GM19328 (cell line): ENCODE measurements around the gene OPN5.
"Not testable (repeated sequence)": the region's sequence is repeated elsewhere in the genome, so short reads cannot be mapped to it uniquely, and the experiment has no call there.

Source experiments
- ATAC-seq: cut with Tn5 transposase; IDR thresholded peaks from one replicate; pipeline ENCODE4 v1.9.1; 2021; ENCODE audit warnings: mild to moderate bottlenecking, moderate library complexity; ENCODE audit not compliant: unreplicated experiment

OPN5 gene

GRCh38 chr6:47781732-47782131, at the start of gene OPN5:
OPN5 (plus strand) TSS chr6:47782032; CDS start chr6:47782067, 35 bp downstream.
- ATAC-seq = no peak

DNA sequence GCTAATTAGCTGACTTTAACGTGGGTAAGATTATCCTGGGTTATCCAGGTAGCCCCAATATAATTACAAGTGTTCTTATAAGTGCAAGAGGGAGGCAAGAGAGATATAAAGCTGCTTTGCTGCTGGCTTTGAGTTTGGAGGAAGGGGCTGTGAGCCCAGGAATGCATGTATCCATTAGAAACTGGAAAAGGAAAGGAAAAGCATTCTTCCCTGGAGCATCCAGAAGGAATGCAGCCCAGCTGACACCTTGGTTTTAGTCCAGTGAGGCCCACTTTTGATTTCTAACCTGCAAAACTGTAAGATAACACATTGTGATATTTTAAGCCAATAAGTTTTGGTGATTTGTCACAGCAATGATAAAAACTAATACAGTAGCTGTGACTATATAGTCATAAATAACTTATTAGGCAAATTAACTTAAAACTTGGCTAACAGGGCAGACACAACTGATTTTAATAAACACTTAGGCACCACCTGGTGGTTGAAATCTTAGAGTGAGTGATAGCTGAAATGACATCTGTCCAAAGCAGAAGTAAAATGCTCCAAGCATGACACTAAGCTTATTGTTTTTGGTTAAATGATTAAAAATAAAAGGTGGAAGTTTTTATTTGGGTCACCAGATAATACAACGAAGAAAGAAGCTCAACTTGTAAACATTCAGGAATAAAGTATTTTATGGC, 47.8 kb upstream of the OPN5 start:
- ATAC-seq = peak; percentile 62

DNA sequence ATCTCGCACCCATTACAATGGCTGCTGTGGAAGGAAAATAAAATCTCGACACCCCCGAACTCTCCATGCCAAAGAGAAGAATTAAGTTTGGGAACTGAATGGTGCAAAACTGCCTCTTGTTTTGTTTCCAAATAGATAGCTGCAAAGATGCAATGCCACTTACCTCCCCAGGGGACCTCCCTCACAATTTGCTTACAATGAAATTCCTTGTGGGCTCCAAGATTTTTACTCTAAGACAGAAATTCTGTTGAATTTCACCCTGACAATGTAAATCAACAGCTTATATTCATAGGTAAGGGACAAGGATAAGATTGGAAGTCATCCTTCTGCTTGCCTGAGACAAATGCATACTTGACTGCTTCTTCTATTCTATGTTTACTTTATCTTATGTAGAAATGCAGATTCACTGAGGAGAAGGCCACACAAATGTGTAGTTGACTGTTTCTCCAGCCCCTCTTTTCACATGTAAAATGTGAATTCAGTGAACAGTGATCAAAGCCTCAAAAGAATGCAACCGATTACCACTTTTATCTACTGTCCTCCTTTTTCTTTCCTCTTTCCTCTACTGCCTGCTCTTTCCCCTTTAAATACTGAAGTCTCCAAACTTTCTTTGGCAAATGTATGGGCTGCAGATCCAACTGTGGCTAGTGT, 46.9 kb upstream of the OPN5 start:
- ATAC-seq = no peak

- no peak for ATAC-seq
Observed at GRCh38 chr6:47736083-47736700, 45.6 kb upstream of the OPN5 start.

DNA sequence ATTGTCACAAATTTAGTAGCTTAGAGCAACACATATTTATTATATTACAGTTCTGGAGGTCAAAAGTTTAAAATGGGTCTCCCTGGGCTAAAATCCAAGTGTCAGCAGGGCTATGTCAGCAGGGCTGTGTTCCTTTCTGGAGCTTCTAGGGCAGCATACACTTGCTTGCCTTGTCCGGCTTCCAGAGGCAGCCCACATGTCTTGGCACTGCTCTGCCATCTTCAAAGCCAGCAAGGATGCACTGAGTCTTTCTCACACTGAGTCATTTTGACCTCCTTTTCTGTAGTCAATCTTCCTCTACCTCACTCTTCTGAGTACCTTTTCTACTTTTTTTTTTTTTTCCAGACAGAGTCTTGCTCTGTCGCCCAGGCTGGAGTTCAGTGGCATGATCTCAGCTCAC, 44.4 kb upstream of the OPN5 start:
- ATAC-seq = no peak

DNA sequence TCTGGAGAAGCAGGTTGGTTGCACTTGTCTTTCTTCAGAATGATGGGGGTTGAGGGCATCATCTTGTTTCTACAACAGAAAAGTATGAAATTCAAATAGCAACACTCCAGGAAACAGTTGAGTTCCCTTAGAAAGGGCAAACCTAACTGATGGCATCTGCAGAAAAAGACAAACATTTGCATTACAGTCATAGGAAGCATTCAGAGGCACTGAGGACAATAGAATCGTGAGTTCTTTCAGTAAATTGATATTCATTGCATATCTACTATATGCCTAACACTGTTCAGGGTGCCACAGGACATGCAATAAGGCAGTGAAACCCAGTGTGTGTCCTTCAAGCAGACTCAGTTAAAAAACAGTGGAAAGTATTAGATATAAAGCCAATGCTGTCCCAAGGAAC, 41.1 kb upstream of the OPN5 start:
- ATAC-seq = no peak

GRCh38 chr6:47741807-47742206, 40.0 kb upstream of the OPN5 start:
- ATAC-seq = no peak

GRCh38 chr6:47743744-47744143, 38.1 kb upstream of the OPN5 start:
- no peak for ATAC-seq

GRCh38 chr6:47745269-47745668, 36.6 kb upstream of the OPN5 start:
- ATAC-seq = not testable (repeated sequence)

DNA sequence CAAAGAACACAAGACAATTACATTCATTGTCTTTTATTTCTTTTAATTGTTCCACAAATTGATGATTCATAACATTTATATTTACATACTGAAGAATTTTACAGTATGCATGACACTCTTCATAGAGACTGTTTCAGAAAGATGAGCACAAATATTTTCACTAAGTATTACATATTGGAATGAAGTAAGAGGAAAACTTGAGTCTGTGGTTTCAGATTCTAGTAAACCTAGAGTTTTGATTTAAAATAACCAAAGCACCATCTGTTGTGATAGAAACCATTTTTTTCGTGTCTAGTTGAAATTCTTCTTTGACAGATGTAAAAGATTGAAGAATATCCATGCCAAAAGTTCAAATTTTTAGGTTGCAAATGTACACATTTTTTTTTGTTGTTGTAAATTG, 32.1 kb upstream of the OPN5 start:
- no peak for ATAC-seq

DNA sequence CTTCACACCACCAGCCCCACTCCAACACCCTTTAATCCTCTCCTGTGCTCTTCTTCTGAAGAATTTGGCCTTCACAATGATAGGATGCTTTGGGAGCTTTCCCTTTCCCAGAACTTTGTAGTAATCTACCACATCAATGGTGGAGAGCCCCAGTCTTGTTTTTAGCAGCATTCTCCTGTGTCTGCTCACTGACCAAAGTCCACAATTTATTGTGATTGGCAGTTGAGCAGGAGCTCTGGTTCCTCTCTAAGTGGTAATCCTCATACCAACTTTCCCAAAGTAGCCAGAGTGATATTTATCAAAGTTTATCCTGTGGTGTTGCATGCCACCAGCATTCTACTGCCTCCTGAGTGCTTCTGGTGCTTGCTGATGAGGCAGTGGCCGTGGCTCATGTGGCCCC, 29.0 kb upstream of the OPN5 start:
- no peak for ATAC-seq

- ATAC-seq = no peak
Observed at GRCh38 chr6:47759364-47759763, 22.5 kb upstream of the OPN5 start.

DNA sequence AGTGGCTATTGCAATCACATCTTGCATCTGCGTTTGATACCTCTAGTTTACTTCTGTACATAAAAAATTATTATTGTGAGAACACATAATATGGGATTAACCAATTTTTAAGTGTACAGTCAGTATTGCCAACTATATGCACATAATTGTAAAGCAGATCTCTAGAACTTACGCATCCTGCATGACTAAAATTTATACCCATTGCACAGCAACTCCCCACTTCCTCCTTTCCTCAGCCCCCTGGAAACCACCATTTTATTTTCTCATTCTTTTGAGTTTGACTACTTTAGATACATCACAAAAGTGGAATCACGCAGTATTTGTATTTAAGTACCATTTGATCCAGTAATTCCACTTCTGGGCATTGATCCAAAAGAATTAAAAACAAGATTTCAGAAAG, 19.3 kb upstream of the OPN5 start:
- ATAC-seq = no peak

GRCh38 chr6:47766445-47766844, 15.4 kb upstream of the OPN5 start:
- no peak for ATAC-seq

DNA sequence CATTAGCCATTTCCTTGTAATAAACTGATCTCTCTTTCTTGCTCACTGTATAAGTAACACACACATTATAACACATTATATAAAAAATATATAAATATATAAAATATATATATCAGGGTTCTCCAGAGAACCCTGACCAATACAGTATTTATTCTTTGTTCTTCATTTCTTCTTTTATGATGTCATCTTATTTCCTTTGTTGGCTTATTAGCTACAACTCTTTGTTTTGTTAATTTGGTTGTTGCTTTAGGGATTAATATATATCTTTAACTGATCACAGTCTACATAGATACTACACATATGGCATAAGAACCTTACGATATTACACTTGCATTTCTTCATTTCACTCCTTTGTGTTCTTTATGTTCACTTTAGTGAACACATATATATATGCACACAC, 14.7 kb upstream of the OPN5 start:
- ATAC-seq = no peak

DNA sequence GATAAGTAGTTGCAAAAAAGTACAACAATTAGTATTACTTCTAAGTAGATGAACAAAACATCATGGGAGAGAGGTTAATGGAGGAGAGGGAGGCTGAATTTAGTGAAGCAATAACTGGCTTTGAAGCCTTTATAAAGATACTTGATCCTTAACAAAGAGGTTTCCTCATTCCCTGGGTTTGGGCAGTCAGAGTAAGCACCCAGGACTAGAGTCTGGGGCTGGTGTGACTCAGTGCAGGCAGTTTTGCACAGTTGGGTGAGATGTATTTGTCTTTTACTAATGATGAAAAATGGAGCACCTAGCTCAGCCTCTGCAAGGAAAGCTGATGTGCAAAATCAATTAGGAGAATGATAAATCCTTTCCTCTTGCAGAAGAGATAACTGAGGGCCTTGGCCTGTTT, 11.8 kb upstream of the OPN5 start:
- no peak for ATAC-seq

DNA sequence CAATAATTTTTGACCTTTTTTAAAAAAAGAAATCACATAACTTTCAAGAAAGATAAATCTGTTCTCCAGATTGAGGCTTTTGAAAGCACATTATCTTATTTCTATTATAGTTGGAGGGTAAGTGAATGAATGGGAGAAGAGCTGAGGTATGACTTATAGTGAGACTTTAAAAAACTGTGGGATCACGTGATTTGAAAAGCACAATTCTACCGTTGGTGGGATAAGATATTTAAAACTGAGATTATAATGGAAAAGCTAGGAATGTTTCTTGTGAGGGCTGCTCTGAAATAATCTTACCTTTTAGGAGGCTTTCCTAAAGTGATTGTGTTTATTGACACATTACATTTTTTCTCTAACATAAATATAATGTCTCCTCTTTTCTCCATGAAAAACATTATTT, 9.5 kb upstream of the OPN5 start:
- no peak for ATAC-seq

GRCh38 chr6:47773005-47773404, 8.8 kb upstream of the OPN5 start:
- no peak for ATAC-seq

DNA sequence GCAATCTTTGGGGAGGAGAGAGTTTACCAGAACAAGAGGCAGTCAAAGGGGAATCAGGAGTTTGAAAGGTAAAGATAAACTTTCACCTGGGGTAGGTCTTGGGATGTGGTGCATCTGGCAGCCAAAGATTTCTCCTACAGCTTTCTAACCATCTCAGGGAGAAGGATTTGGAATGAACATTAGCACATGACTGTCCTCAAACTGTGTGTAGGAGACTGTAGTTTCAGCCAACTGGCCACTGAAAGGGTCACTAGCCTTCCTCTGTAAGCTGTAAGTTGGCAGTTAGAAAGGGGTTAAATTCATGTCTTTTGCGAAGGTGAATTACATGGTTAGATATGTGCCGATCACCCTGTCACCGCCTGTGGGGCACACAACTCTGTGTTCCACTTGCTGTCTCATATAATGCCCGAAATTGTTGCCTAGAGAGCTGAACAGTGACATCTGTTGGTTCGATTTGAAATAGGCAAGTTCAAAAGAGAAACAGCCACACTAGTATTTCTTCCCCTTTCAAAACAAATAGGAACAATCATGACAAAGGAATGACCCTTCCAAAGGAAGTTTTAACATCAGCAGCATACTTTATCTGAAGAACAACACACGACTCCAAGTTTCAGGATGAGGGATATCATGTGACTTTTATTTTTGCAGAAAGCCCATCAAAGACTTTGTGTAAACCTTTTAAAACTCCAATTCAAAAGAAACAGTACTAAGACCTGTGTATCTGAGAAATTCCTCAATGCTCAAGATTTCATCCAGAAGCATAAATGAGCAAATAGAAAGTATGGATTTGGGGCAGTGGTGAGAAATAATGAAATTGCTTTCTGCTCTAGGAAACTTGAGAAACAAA, 1.1 kb upstream of the OPN5 start:
- peak; percentile 91 for ATAC-seq

DNA sequence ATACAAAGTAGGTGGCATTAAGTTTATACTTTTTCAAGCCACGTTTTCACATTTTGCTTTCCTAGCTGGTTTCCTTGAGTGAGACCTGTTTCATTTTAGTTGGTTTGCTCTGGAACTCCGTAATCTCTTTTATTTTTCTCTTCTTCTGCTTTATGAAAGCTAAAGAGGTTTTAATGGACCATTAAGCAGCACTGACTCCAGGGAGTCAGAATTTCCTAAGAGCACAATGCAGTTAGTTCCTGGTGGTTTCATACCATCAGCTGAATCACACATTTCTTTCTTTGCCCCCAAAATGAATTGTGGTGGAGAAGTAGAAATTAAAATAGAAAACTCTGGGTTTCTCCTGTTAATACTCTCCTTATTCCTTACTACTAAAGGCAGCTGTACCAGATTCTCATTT, 3.4 kb downstream of the OPN5 start:
- no peak for ATAC-seq
